ENCODE measurements around the gene BARHL1.

The BARHL1 gene

GRCh38 chr9:132609829-132610228, 27.4 kb downstream of the BARHL1 start:
- Mint-ChIP-seq H3K4me1 (no peaks in the 10 kb centered on the region), H3K27ac (no peak overlapping the region), H3K36me3 (peaks cover 38% of the 10 kb centered on the region)

GRCh38 chr9:132610661-132611060, 28.3 kb downstream of the BARHL1 start:
- Mint-ChIP-seq H3K4me3 (no peak overlapping the region), H3K36me3 (peaks cover 32% of the 10 kb centered on the region)

More at GRCh38 chr9:132609829-132610228, 27.4 kb downstream of the BARHL1 start:
- H3K9me3 Mint-ChIP-seq, result no peaks in the 10 kb centered on the region
- H3K27me3 Mint-ChIP-seq, result no peaks in the 10 kb centered on the region
- no peak overlapping the region for H3K4me3 Mint-ChIP-seq

GRCh38 chr9:132614324-132614723, 31.9 kb downstream of the BARHL1 start:
- no peak overlapping the region for H3K4me3 Mint-ChIP-seq
- H3K9me3 Mint-ChIP-seq, result no peaks in the 10 kb centered on the region
- no peaks in the 10 kb centered on the region for H3K4me1 Mint-ChIP-seq
- H3K27ac Mint-ChIP-seq, result no peak overlapping the region
- H3K36me3 Mint-ChIP-seq, result peaks cover 43% of the 10 kb centered on the region
- no peaks in the 10 kb centered on the region for H3K27me3 Mint-ChIP-seq

More at GRCh38 chr9:132610661-132611060, 28.3 kb downstream of the BARHL1 start:
- H3K27ac Mint-ChIP-seq, result no peak overlapping the region
- H3K4me1 Mint-ChIP-seq, result no peaks in the 10 kb centered on the region
- H3K27me3 Mint-ChIP-seq, result no peaks in the 10 kb centered on the region
- H3K9me3 Mint-ChIP-seq, result no peaks in the 10 kb centered on the region

GRCh38 chr9:132615774-132616173, 33.4 kb downstream of the BARHL1 start:
- H3K4me1 Mint-ChIP-seq, result no peaks in the 10 kb centered on the region
- H3K9me3 Mint-ChIP-seq, result no peaks in the 10 kb centered on the region
- peaks cover 36% of the 10 kb centered on the region for H3K36me3 Mint-ChIP-seq
- H3K4me3 Mint-ChIP-seq, result no peak overlapping the region
- H3K27ac Mint-ChIP-seq, result no peak overlapping the region
- no peaks in the 10 kb centered on the region for H3K27me3 Mint-ChIP-seq

- H3K36me3 Mint-ChIP-seq, result peaks cover 32% of the 10 kb centered on the region
- H3K4me1 Mint-ChIP-seq, result no peaks in the 10 kb centered on the region
- no peaks in the 10 kb centered on the region for H3K27me3 Mint-ChIP-seq
- no peak overlapping the region for H3K27ac Mint-ChIP-seq
- H3K9me3 Mint-ChIP-seq, result no peaks in the 10 kb centered on the region
- no peak overlapping the region for H3K4me3 Mint-ChIP-seq
Observed at GRCh38 chr9:132616725-132617124, 34.3 kb downstream of the BARHL1 start.

GRCh38 chr9:132622159-132622558, 39.8 kb downstream of the BARHL1 start:
- Mint-ChIP-seq H3K27me3 (no peaks in the 10 kb centered on the region), H3K4me1 (no peaks in the 10 kb centered on the region), H3K4me3 (no peak overlapping the region), H3K36me3 (peaks cover 27% of the 10 kb centered on the region), H3K27ac (no peak overlapping the region), H3K9me3 (no peaks in the 10 kb centered on the region)

- no peak overlapping the region for H3K4me3 Mint-ChIP-seq
- no peak overlapping the region for H3K27ac Mint-ChIP-seq
- H3K9me3 Mint-ChIP-seq, result no peaks in the 10 kb centered on the region
- H3K27me3 Mint-ChIP-seq, result no peaks in the 10 kb centered on the region
- peaks cover 26% of the 10 kb centered on the region for H3K36me3 Mint-ChIP-seq
- H3K4me1 Mint-ChIP-seq, result no peaks in the 10 kb centered on the region
Observed at GRCh38 chr9:132626285-132626684, 43.9 kb downstream of the BARHL1 start.

GRCh38 chr9:132627106-132627505, 44.7 kb downstream of the BARHL1 start:
- Mint-ChIP-seq H3K9me3 (no peaks in the 10 kb centered on the region), H3K36me3 (peaks cover 26% of the 10 kb centered on the region), H3K27me3 (no peaks in the 10 kb centered on the region), H3K4me3 (no peak overlapping the region), H3K27ac (no peak overlapping the region), H3K4me1 (no peaks in the 10 kb centered on the region)

GRCh38 chr9:132627594-132627993, 45.2 kb downstream of the BARHL1 start:
- no peak overlapping the region for H3K4me3 Mint-ChIP-seq
- H3K27ac Mint-ChIP-seq, result no peak overlapping the region
- H3K36me3 Mint-ChIP-seq, result peaks cover 26% of the 10 kb centered on the region
- H3K4me1 Mint-ChIP-seq, result no peaks in the 10 kb centered on the region
- H3K27me3 Mint-ChIP-seq, result no peaks in the 10 kb centered on the region
- H3K9me3 Mint-ChIP-seq, result no peaks in the 10 kb centered on the region

- Mint-ChIP-seq H3K4me1 (no peaks in the 10 kb centered on the region), H3K4me3 (no peak overlapping the region), H3K9me3 (no peaks in the 10 kb centered on the region), H3K36me3 (peaks cover 28% of the 10 kb centered on the region), H3K27me3 (no peaks in the 10 kb centered on the region), H3K27ac (no peak overlapping the region)
Observed at GRCh38 chr9:132628746-132629145, 46.3 kb downstream of the BARHL1 start.

- no peaks in the 10 kb centered on the region for H3K27me3 Mint-ChIP-seq
- peaks cover 34% of the 10 kb centered on the region for H3K36me3 Mint-ChIP-seq
- H3K27ac Mint-ChIP-seq, result no peak overlapping the region
- no peaks in the 10 kb centered on the region for H3K4me1 Mint-ChIP-seq
- no peaks in the 10 kb centered on the region for H3K9me3 Mint-ChIP-seq
- H3K4me3 Mint-ChIP-seq, result no peak overlapping the region
Observed at GRCh38 chr9:132630116-132630515, 47.7 kb downstream of the BARHL1 start.

- Mint-ChIP-seq H3K4me1 (no peaks in the 10 kb centered on the region), H3K27me3 (no peaks in the 10 kb centered on the region), H3K9me3 (no peaks in the 10 kb centered on the region), H3K27ac (no peak overlapping the region), H3K36me3 (peaks cover 29% of the 10 kb centered on the region), H3K4me3 (no peak overlapping the region)
Observed at GRCh38 chr9:132630811-132631210, 48.4 kb downstream of the BARHL1 start.

- no peaks in the 10 kb centered on the region for H3K4me1 Mint-ChIP-seq
- no peak overlapping the region for H3K27ac Mint-ChIP-seq
- no peaks in the 10 kb centered on the region for H3K9me3 Mint-ChIP-seq
- H3K36me3 Mint-ChIP-seq, result peaks cover 28% of the 10 kb centered on the region
- no peak overlapping the region for H3K4me3 Mint-ChIP-seq
- H3K27me3 Mint-ChIP-seq, result no peaks in the 10 kb centered on the region
Observed at GRCh38 chr9:132631280-132631679, 48.9 kb downstream of the BARHL1 start.

GRCh38 chr9:132631685-132632084, 49.3 kb downstream of the BARHL1 start:
- no peak overlapping the region for H3K27ac Mint-ChIP-seq
- no peaks in the 10 kb centered on the region for H3K27me3 Mint-ChIP-seq
- H3K4me1 Mint-ChIP-seq, result no peaks in the 10 kb centered on the region
- peaks cover 26% of the 10 kb centered on the region for H3K36me3 Mint-ChIP-seq
- no peaks in the 10 kb centered on the region for H3K9me3 Mint-ChIP-seq
- H3K4me3 Mint-ChIP-seq, result no peak overlapping the region

- Mint-ChIP-seq H3K27me3 (no peaks in the 10 kb centered on the region), H3K36me3 (peaks cover 25% of the 10 kb centered on the region), H3K27ac (no peak overlapping the region), H3K4me1 (no peaks in the 10 kb centered on the region), H3K4me3 (no peak overlapping the region), H3K9me3 (no peaks in the 10 kb centered on the region)
Observed at GRCh38 chr9:132632413-132633129, 50.2 kb downstream of the BARHL1 start.

- H3K4me3 Mint-ChIP-seq, result no peak overlapping the region
- no peak overlapping the region for H3K27ac Mint-ChIP-seq
- no peaks in the 10 kb centered on the region for H3K27me3 Mint-ChIP-seq
- H3K36me3 Mint-ChIP-seq, result peaks cover 23% of the 10 kb centered on the region
- H3K4me1 Mint-ChIP-seq, result no peaks in the 10 kb centered on the region
- H3K9me3 Mint-ChIP-seq, result no peaks in the 10 kb centered on the region
Observed at GRCh38 chr9:132634327-132634726, 51.9 kb downstream of the BARHL1 start.

- Mint-ChIP-seq H3K4me3 (no peak overlapping the region), H3K9me3 (no peaks in the 10 kb centered on the region), H3K36me3 (peaks cover 20% of the 10 kb centered on the region), H3K4me1 (no peaks in the 10 kb centered on the region), H3K27me3 (no peaks in the 10 kb centered on the region), H3K27ac (no peak overlapping the region)
Observed at GRCh38 chr9:132637351-132637750, 54.9 kb downstream of the BARHL1 start.
